Astrocyte (in vitro differentiated cells and primary cell): ENCODE data around the gene STARD8. TPM values are rescaled to one million over a fixed set of nuclear protein-coding genes. Genes with fewer than 3 reads are reported as not detected.

Experiments
- DNase-seq: peaks from one replicate; pipeline ENCODE4 v3.0.0-alpha.2; 2010; ENCODE audit warnings: low read depth
- FAIRE-seq: peaks from 2 replicates; lab custom pipeline; 2011; peaks lifted over from hg19 to GRCh38; lab: Jason Lieb, UNC
- H2AFZ ChIP-seq: 2 replicates; pipeline ENCODE4 v1.6.0; 2012; ENCODE audit warnings: low read depth, low read length, inconsistent platforms
- H3K27ac ChIP-seq: 2 replicates; pipeline ENCODE4 v1.5.1; 2011; ENCODE audit warnings: low read depth, low read length, inconsistent platforms
- H3K27me3 ChIP-seq: 2 replicates; pipeline ENCODE4 v1.6.0; 2011; ENCODE audit warnings: low read length, inconsistent platforms; ENCODE audit not compliant: insufficient read depth
- H3K36me3 ChIP-seq: 2 replicates; pipeline ENCODE4 v1.5.1; 2011; ENCODE audit warnings: low read length, inconsistent platforms; ENCODE audit not compliant: insufficient read depth
- H3K4me1 ChIP-seq: 2 replicates; pipeline ENCODE4 v1.5.1; 2011; ENCODE audit warnings: low read length, inconsistent platforms; ENCODE audit not compliant: insufficient read depth
- H3K4me2 ChIP-seq: 2 replicates; pipeline ENCODE4 v1.6.0; 2012; ENCODE audit warnings: low read length, inconsistent platforms
- H3K4me3 ChIP-seq: 2 replicates; pipeline ENCODE4 v1.5.1; 2011; ENCODE audit warnings: low read depth, mild to moderate bottlenecking, low read length, inconsistent platforms; ENCODE audit not compliant: insufficient read depth
- H3K79me2 ChIP-seq: 2 replicates; pipeline ENCODE4 v1.6.0; 2012; ENCODE audit warnings: mild to moderate bottlenecking, low read length, inconsistent platforms; ENCODE audit not compliant: insufficient read depth
- H3K9ac ChIP-seq: 2 replicates; pipeline ENCODE4 v1.6.0; 2012; ENCODE audit warnings: mild to moderate bottlenecking, low read length, inconsistent platforms
- H3K9me3 ChIP-seq: 2 replicates; pipeline ENCODE4 v1.5.1; 2012; ENCODE audit warnings: low read depth, mild to moderate bottlenecking, low read length, inconsistent platforms; ENCODE audit not compliant: insufficient read depth
- H4K20me1 ChIP-seq: 2 replicates; pipeline ENCODE4 v1.6.0; 2012; ENCODE audit warnings: low read length, inconsistent platforms; ENCODE audit not compliant: insufficient read depth
- H3K27ac Mint-ChIP-seq: one replicate; pipeline ENCODE4 v1.8.0; 2021; ENCODE audit warnings: mild to moderate bottlenecking, mixed read lengths; ENCODE audit not compliant: unreplicated experiment
- H3K27me3 Mint-ChIP-seq: one replicate; pipeline ENCODE4 v1.8.0; 2021; ENCODE audit warnings: low read depth, mixed read lengths; ENCODE audit not compliant: unreplicated experiment
- H3K36me3 Mint-ChIP-seq: one replicate; pipeline ENCODE4 v1.8.0; 2021; ENCODE audit warnings: low read depth, mixed read lengths; ENCODE audit not compliant: unreplicated experiment
- H3K4me1 Mint-ChIP-seq: one replicate; pipeline ENCODE4 v1.8.0; 2021; ENCODE audit warnings: low read depth, mixed read lengths; ENCODE audit not compliant: unreplicated experiment
- H3K4me3 Mint-ChIP-seq: one replicate; pipeline ENCODE4 v1.8.0; 2021; ENCODE audit warnings: mild to moderate bottlenecking, moderate library complexity, mixed read lengths; ENCODE audit not compliant: unreplicated experiment
- H3K9me3 Mint-ChIP-seq: one replicate; pipeline ENCODE4 v1.8.0; 2021; ENCODE audit warnings: mild to moderate bottlenecking, mixed read lengths; ENCODE audit not compliant: unreplicated experiment
- EZH2 ChIP-seq: IDR thresholded peaks from 2 replicates; pipeline ENCODE4 v1.6.1; 2012; ENCODE audit warnings: mild to moderate bottlenecking, low read length, inconsistent platforms; ENCODE audit not compliant: insufficient read depth
- total RNA-seq: library from RNA; stranded (reverse); gene quantifications from 2 replicates; pipeline ENCODE4 v1.2.1, GENCODE V29; 2021
- TF ChIP-seq, protein P1 (sequence below): IDR thresholded peaks from 2 replicates; pipeline ENCODE4 v1.5.1; 2011; ENCODE audit warnings: low read depth, mild to moderate bottlenecking, inconsistent platforms, low read length, moderate library complexity; ENCODE audit not compliant: insufficient read depth

The STARD8 gene
- total RNA-seq, 1 donor from 2014 or later = 1.3 TPM

DNA sequence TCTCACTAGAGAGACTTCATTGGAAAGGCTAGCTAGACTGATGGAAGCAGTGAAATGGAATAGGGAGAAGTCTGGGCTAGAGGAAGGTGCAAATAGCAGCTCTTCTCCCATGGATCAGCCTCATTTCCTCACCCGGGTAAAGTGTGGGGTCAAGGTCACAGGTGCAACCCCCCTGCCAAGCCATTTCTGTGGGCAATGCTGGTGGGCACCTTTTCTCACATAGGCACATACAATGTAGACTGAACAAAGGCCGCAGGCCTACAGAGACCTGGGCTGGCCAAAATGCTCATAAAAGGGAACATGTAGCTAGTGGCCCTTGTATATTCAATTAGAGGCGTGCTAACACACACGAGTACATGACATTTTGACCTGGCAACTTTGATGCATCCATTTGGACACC, 109.9 kb downstream of the STARD8 start:
- Histone ChIP-seq H3K27ac (no peak overlapping the region), H3K9ac (no peak overlapping the region), H3K4me3 (no peak overlapping the region), H4K20me1 (no peaks in the 10 kb centered on the region), H3K36me3 (no peaks in the 10 kb centered on the region), H3K9me3 (no peaks in the 10 kb centered on the region), H3K4me2 (no peak overlapping the region), H2AFZ (no peak overlapping the region), H3K4me1 (no peaks in the 10 kb centered on the region), H3K79me2 (no peaks in the 10 kb centered on the region), H3K27me3 (no peaks in the 10 kb centered on the region)
- H3K9me3 Mint-ChIP-seq = no peaks in the 10 kb centered on the region
- H3K4me1 Mint-ChIP-seq = peaks cover 6% of the 10 kb centered on the region
- FAIRE-seq (no peak), DNase-seq (no peak)
- H3K4me3 Mint-ChIP-seq = no peak overlapping the region
- no peak overlapping the region for H3K27ac Mint-ChIP-seq
- TF ChIP-seq EZH2 = no peak
- TF ChIP-seq, protein P1, sequence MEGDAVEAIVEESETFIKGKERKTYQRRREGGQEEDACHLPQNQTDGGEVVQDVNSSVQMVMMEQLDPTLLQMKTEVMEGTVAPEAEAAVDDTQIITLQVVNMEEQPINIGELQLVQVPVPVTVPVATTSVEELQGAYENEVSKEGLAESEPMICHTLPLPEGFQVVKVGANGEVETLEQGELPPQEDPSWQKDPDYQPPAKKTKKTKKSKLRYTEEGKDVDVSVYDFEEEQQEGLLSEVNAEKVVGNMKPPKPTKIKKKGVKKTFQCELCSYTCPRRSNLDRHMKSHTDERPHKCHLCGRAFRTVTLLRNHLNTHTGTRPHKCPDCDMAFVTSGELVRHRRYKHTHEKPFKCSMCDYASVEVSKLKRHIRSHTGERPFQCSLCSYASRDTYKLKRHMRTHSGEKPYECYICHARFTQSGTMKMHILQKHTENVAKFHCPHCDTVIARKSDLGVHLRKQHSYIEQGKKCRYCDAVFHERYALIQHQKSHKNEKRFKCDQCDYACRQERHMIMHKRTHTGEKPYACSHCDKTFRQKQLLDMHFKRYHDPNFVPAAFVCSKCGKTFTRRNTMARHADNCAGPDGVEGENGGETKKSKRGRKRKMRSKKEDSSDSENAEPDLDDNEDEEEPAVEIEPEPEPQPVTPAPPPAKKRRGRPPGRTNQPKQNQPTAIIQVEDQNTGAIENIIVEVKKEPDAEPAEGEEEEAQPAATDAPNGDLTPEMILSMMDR = no peak
- no peaks in the 10 kb centered on the region for H3K36me3 Mint-ChIP-seq
- peaks cover 4% of the 10 kb centered on the region for H3K27me3 Mint-ChIP-seq

DNA sequence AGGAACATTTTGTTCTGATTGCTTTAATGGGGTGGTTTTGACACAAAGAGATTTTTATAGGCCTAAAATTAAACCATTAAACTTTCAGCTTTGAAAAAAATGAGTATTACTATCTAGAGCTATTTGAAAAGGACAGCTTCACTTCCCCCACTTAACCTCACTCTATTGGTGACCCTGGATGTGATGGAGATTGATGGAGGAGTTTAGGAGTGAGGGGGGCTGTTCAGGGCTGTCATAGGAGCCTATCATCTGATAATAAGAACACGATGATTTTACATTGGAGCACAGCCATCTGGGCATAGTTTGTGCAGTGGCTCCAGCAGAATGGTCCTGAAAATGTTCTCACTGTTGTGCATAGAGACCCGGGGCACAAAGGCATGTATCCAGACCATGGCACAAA, 110.3 kb downstream of the STARD8 start:
- Histone ChIP-seq H4K20me1 (no peaks in the 10 kb centered on the region), H3K27me3 (no peaks in the 10 kb centered on the region), H3K4me2 (no peak overlapping the region), H3K9ac (no peak overlapping the region), H3K36me3 (no peaks in the 10 kb centered on the region), H3K79me2 (no peaks in the 10 kb centered on the region), H3K9me3 (no peaks in the 10 kb centered on the region), H3K4me1 (no peaks in the 10 kb centered on the region), H2AFZ (no peak overlapping the region), H3K27ac (no peak overlapping the region), H3K4me3 (no peak overlapping the region)
- H3K4me1 Mint-ChIP-seq = peaks cover 6% of the 10 kb centered on the region
- DNase-seq = no peak
- H3K36me3 Mint-ChIP-seq = no peaks in the 10 kb centered on the region
- FAIRE-seq = no peak
- no peak overlapping the region for H3K27ac Mint-ChIP-seq
- H3K9me3 Mint-ChIP-seq = no peaks in the 10 kb centered on the region
- H3K27me3 Mint-ChIP-seq = peaks cover 5% of the 10 kb centered on the region
- no peak overlapping the region for H3K4me3 Mint-ChIP-seq
- TF ChIP-seq, protein P1 = no peak
- TF ChIP-seq EZH2 = no peak

DNA sequence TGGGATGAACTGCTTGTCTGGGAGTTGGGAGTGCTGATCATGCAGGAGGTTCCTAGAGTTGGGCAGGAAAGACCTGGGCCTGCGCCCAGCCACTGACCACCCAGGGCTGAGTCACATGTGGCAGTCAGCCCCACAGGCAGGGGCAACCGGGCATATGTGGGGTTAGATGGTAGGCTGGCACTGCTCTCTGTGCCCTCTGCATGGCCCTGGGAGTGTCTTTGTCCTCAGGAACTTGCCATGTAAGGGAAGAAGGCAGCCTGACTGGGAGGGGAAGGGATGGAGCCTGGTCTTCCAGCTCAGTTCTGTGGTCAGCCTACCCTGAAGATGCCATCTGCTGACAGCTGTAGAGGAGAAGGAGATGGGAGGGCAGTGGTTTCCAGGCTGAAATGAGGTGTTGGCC, 111.2 kb downstream of the STARD8 start:
- no peaks in the 10 kb centered on the region for H3K9me3 ChIP-seq
- H3K36me3 ChIP-seq = no peaks in the 10 kb centered on the region
- H3K4me3 ChIP-seq = no peak overlapping the region
- H3K27ac Mint-ChIP-seq = no peak overlapping the region
- H3K9ac ChIP-seq = no peak overlapping the region
- no peak overlapping the region for H3K4me2 ChIP-seq
- no peak overlapping the region for H3K4me3 Mint-ChIP-seq
- peaks cover 7% of the 10 kb centered on the region for H3K27me3 Mint-ChIP-seq
- H3K9me3 Mint-ChIP-seq = no peaks in the 10 kb centered on the region
- no peak for TF ChIP-seq EZH2
- TF ChIP-seq, protein P1 = no peak
- H3K79me2 ChIP-seq = no peaks in the 10 kb centered on the region
- H4K20me1 ChIP-seq = no peaks in the 10 kb centered on the region
- no peak for FAIRE-seq
- H2AFZ ChIP-seq = no peak overlapping the region
- no peak overlapping the region for H3K27ac ChIP-seq
- no peaks in the 10 kb centered on the region for H3K27me3 ChIP-seq
- peaks cover 6% of the 10 kb centered on the region for H3K4me1 Mint-ChIP-seq
- no peak for DNase-seq
- H3K36me3 Mint-ChIP-seq = no peaks in the 10 kb centered on the region
- no peaks in the 10 kb centered on the region for H3K4me1 ChIP-seq
